Central memory CD8-positive, alpha-beta T cell (primary cell): Measurements from ENCODE around the gene APC2.

Experiments used
- ATAC-seq: fragments of 150-1000 bp; cut with Tn5 transposase; replicated peaks from 2 replicates; pipeline ENCODE4 v1.10.0; 2022; ENCODE audit warnings: mild to moderate bottlenecking, moderate FRiP score, moderate number of reproducible peaks; ENCODE audit not compliant: poor library complexity, severe bottlenecking; ENCODE audit errors: extremely low read depth
- DNase-seq, 2 donors: peaks; one replicate each; pipeline ENCODE4 v3.0.0; 2021; ENCODE audit warnings: low spot score in 2 of 2
- H3K27ac Mint-ChIP-seq: one replicate; pipeline ENCODE4 v1.8.0; 2022; ENCODE audit warnings: low read depth, mild to moderate bottlenecking, moderate library complexity, mixed read lengths
- H3K27me3 Mint-ChIP-seq: one replicate; pipeline ENCODE4 v1.8.0; 2022; ENCODE audit warnings: mixed read lengths
- H3K36me3 Mint-ChIP-seq: one replicate; pipeline ENCODE4 v1.8.0; 2022; ENCODE audit warnings: mild to moderate bottlenecking, moderate library complexity, mixed read lengths; ENCODE audit not compliant: insufficient read depth
- H3K4me1 Mint-ChIP-seq: one replicate; pipeline ENCODE4 v1.8.0; 2022; ENCODE audit warnings: mixed read lengths
- H3K4me3 Mint-ChIP-seq: one replicate; pipeline ENCODE4 v1.8.0; 2022; ENCODE audit warnings: mild to moderate bottlenecking, moderate library complexity, mixed read lengths
- H3K9me3 Mint-ChIP-seq: one replicate; pipeline ENCODE4 v1.8.0; 2022; ENCODE audit warnings: mixed read lengths

The APC2 gene

GRCh38 chr19:1427221-1427920 lies 22.6 kb upstream of the APC2 start:
- H3K9me3 Mint-ChIP-seq, result no peaks in the 10 kb centered on the region
- H3K4me1 Mint-ChIP-seq, result peaks cover 6% of the 10 kb centered on the region
- ATAC-seq, result no peak
- H3K27me3 Mint-ChIP-seq, result no peaks in the 10 kb centered on the region
- H3K4me3 Mint-ChIP-seq, result no peak overlapping the region
- H3K27ac Mint-ChIP-seq, result no peak overlapping the region
- DNase-seq, result no peak
- H3K36me3 Mint-ChIP-seq, result peaks cover 60% of the 10 kb centered on the region

- H3K36me3 Mint-ChIP-seq, result peaks cover 50% of the 10 kb centered on the region
- H3K27ac Mint-ChIP-seq, result no peak overlapping the region
- H3K4me3 Mint-ChIP-seq, result no peak overlapping the region
- H3K27me3 Mint-ChIP-seq, result no peaks in the 10 kb centered on the region
- no peaks in the 10 kb centered on the region for H3K4me1 Mint-ChIP-seq
- no peak for ATAC-seq
- no peak for DNase-seq
- H3K9me3 Mint-ChIP-seq, result no peaks in the 10 kb centered on the region
Measured at GRCh38 chr19:1428738-1429391, 21.1 kb upstream of the APC2 start.

DNA sequence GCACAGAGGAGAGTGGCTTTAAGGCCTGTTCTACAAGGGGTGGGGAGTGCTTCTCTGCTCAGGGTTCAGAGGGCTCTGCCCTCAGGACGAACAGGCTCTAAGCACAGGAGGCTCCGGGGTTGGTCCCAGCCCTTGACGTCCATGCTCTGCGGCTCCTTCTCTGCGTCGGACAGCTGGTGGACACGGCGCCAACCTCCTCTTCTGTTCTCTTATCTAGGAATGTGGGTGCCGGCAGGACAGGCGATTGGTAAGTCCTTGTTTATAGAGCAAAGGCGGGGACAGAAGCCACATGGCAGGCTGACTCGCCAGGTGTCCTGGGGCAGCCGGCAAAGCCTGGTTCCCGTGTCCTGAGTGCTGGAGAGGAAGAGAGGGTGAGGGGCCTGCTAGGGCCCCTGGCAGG lies 20.2 kb upstream of the APC2 start:
- Mint-ChIP-seq H3K4me3 (no peak overlapping the region), H3K9me3 (no peaks in the 10 kb centered on the region), H3K27ac (no peak overlapping the region), H3K36me3 (peaks cover 45% of the 10 kb centered on the region), H3K27me3 (no peaks in the 10 kb centered on the region), H3K4me1 (no peaks in the 10 kb centered on the region)
- ATAC-seq (no peak), DNase-seq (no peak)

DNA sequence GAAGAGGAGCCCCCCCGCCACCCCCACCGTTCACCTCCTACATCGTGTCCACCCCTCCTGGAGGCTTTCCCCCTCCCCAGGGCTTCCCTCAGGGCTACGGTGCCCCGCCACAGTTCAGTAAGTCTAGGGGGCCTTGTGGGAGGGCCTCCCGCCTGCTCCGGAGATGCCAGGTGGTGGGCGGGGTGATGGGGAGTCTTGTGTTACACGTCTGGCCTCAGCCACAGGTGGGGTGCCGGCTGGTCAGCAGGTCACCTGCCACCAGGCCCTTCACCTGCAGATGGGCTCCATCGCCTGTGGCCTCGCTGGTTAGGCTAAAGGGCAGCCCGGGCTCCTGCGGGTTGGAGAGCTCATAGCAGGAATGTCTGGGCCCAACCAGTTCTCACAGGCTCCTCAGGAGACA lies 19.7 kb upstream of the APC2 start:
- Mint-ChIP-seq H3K4me1 (no peaks in the 10 kb centered on the region), H3K27ac (no peak overlapping the region), H3K4me3 (no peak overlapping the region), H3K9me3 (no peaks in the 10 kb centered on the region), H3K27me3 (no peaks in the 10 kb centered on the region), H3K36me3 (peaks cover 44% of the 10 kb centered on the region)
- no peak for DNase-seq
- no peak for ATAC-seq

DNA sequence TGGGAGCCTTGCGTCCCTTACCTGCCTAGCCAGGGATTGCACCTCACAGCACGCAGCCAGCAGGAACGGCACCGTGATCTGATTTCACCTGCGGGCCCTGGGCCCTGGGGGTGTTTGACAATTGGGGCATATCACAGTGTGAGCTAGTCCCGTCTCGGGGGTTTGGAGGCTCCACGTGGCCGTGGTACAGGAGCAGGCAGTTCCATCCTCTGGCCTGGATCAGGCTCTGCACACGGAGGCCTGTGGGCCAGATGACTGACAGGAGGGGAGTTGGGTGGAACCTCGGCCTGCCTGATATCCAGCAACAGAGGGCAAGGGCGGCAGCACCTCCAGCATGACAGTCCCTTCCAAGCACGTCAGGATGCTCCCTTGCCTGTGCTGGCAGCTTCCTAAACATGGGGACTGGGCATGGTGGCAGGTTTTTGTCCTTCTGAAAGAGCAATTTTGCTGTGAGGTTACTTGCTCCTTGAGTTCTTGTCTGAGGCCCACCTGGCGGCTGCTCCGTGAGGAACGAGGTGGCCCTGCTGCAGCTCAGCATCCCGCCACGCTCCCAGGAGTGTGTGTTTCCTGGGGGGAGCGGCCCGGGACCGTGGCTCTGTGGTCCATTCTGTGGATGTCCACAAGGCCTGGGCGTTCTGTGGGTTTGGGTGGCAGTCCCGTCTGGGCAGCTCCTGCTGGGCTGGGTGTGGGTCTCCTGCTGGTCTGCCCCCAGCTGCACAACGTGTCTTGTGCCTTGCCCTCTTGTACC lies 18.0 kb upstream of the APC2 start:
- peaks cover 49% of the 10 kb centered on the region for H3K36me3 Mint-ChIP-seq
- H3K9me3 Mint-ChIP-seq, result no peaks in the 10 kb centered on the region
- no peaks in the 10 kb centered on the region for H3K27me3 Mint-ChIP-seq
- no peak overlapping the region for H3K27ac Mint-ChIP-seq
- ATAC-seq, result no peak
- H3K4me3 Mint-ChIP-seq, result no peak overlapping the region
- no peak for DNase-seq
- H3K4me1 Mint-ChIP-seq, result no peaks in the 10 kb centered on the region

GRCh38 chr19:1432507-1432887 lies 17.4 kb upstream of the APC2 start:
- no peaks in the 10 kb centered on the region for H3K9me3 Mint-ChIP-seq
- ATAC-seq (no peak), DNase-seq (no peak)
- no peak overlapping the region for H3K4me3 Mint-ChIP-seq
- peaks cover 48% of the 10 kb centered on the region for H3K36me3 Mint-ChIP-seq
- no peaks in the 10 kb centered on the region for H3K4me1 Mint-ChIP-seq
- H3K27me3 Mint-ChIP-seq, result no peaks in the 10 kb centered on the region
- H3K27ac Mint-ChIP-seq, result no peak overlapping the region

DNA sequence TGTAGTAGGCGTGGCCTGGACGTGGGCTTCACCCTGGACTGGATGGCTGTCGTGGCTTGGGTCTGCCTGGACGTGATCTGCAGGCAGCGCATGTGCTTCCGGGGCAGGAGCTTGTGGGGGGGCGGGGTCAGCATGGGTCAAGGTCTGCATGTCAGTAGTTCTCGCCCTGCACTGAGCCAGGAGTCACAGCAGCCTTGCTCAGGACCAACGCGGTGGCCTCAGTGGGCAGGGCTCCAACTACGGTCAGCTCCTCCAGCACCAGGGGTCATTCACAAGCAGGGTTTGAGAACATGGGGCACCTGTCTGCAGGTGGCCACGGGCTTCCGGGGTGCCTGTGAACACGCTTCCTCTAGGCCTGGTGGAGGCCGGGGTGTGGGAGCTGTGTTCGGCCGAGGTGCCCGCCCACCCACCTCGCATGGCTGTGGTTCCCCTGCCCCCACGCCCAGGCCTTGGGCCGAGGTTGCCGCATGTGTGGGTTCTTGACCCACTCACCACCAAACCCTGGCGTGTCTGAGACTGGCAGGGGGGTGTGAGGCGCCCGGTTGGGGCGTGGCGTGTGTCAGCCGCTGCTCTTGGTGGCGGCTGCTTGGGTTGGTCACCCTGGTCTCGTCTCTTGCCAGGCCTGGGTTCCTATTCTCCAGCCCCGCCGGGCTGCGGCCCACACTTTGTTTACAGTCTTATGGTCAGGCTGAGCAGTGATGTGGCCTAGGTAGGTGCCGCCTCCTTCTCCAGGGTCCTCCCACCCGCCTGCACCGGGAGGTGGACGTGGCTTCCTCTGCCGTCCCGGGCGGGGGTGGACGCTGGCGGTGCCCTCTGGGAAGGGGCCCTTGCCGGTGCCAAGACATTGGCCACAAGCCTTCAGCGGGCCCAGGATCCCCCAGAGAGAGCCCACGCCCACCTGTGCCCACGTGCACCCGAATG lies 16.5 kb upstream of the APC2 start:
- ATAC-seq (no peak), DNase-seq (no peak)
- no peaks in the 10 kb centered on the region for H3K27me3 Mint-ChIP-seq
- no peak overlapping the region for H3K4me3 Mint-ChIP-seq
- peaks cover 50% of the 10 kb centered on the region for H3K36me3 Mint-ChIP-seq
- H3K4me1 Mint-ChIP-seq, result peaks cover 4% of the 10 kb centered on the region
- H3K27ac Mint-ChIP-seq, result no peak overlapping the region
- H3K9me3 Mint-ChIP-seq, result no peaks in the 10 kb centered on the region

- ATAC-seq, result no peak
- peaks cover 5% of the 10 kb centered on the region for H3K4me1 Mint-ChIP-seq
- H3K27me3 Mint-ChIP-seq, result no peaks in the 10 kb centered on the region
Measured at GRCh38 chr19:1434040-1434366, 15.9 kb upstream of the APC2 start.

DNA sequence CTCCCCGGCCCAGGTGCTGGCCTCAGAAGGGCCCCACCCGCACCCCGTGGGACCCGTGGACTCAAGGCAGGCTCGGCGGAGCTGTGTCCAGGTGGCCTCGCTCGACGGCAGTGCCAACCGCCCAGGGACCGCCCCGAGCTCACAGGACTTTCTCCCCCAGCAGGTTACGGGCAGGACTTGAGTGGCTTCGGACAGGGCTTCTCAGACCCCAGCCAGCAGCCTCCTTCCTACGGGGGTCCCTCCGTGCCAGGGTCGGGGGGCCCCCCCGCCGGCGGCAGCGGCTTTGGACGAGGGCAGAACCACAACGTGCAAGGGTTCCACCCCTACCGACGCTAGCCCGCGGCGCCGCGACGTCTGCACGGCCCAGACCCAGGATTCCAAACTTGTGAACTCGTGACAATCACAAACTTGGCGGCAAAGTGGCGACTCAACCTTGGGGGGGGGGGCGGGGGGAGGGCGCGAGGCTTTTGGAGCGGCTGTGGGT lies 15.3 kb upstream of the APC2 start:
- H3K27ac Mint-ChIP-seq, result no peak overlapping the region

More at GRCh38 chr19:1434040-1434366, 15.9 kb upstream of the APC2 start:
- Mint-ChIP-seq H3K36me3 (peaks cover 49% of the 10 kb centered on the region), H3K9me3 (no peaks in the 10 kb centered on the region), H3K4me3 (no peak overlapping the region), H3K27ac (no peak overlapping the region)
- DNase-seq, result no peak

GRCh38 chr19:1435378-1435989 lies 14.4 kb upstream of the APC2 start:
- Mint-ChIP-seq H3K9me3 (no peaks in the 10 kb centered on the region), H3K27me3 (no peaks in the 10 kb centered on the region), H3K4me3 (no peak overlapping the region), H3K36me3 (peaks cover 55% of the 10 kb centered on the region), H3K4me1 (peaks cover 12% of the 10 kb centered on the region), H3K27ac (no peak overlapping the region)
- no peak for DNase-seq
- ATAC-seq, result no peak

More for the DNA sequence above, 15.3 kb upstream of the APC2 start:
- ATAC-seq (no peak), DNase-seq (no peak)
- Mint-ChIP-seq H3K27me3 (no peaks in the 10 kb centered on the region), H3K4me3 (no peak overlapping the region), H3K4me1 (peaks cover 9% of the 10 kb centered on the region), H3K36me3 (peaks cover 54% of the 10 kb centered on the region), H3K9me3 (no peaks in the 10 kb centered on the region)

GRCh38 chr19:1437609-1438008 lies 12.3 kb upstream of the APC2 start:
- Mint-ChIP-seq H3K4me1 (peaks cover 17% of the 10 kb centered on the region), H3K27ac (peak overlapping the region; percentile 99), H3K36me3 (peaks cover 61% of the 10 kb centered on the region), H3K4me3 (no peak overlapping the region), H3K27me3 (no peaks in the 10 kb centered on the region), H3K9me3 (no peaks in the 10 kb centered on the region)
- DNase-seq, result no peak
- ATAC-seq, result no peak
